NCI-H2171 (cell line): ENCODE measurements around the gene DAPK2.

ENCODE experiments used
- DNase-seq: peaks from one replicate; lab custom pipeline; 2025; lab: John Stamatoyannopoulos, UW

DAPK2 gene

GRCh38 chr15:64023220-64023619 is 23.1 kb downstream of the DAPK2 start:
- no peak for DNase-seq

GRCh38 chr15:64022571-64022970 is 23.7 kb downstream of the DAPK2 start:
- DNase-seq = no peak

- no peak for DNase-seq
Measured at GRCh38 chr15:64019764-64020163, 26.5 kb downstream of the DAPK2 start.

GRCh38 chr15:64017591-64018163 is 28.6 kb downstream of the DAPK2 start:
- no peak for DNase-seq

- DNase-seq = no peak
Measured at GRCh38 chr15:64017082-64017588, 29.1 kb downstream of the DAPK2 start.

- DNase-seq = no peak
Measured at GRCh38 chr15:64016257-64016656, 30.0 kb downstream of the DAPK2 start.

- no peak for DNase-seq
Measured at GRCh38 chr15:64014995-64015394, 31.3 kb downstream of the DAPK2 start.

GRCh38 chr15:64013179-64014062 is 32.9 kb downstream of the DAPK2 start:
- DNase-seq = no peak

GRCh38 chr15:64011736-64012135 is 34.5 kb downstream of the DAPK2 start:
- no peak for DNase-seq

GRCh38 chr15:64010719-64011118 is 35.6 kb downstream of the DAPK2 start:
- no peak for DNase-seq

GRCh38 chr15:64009798-64010261 is 36.5 kb downstream of the DAPK2 start:
- DNase-seq = no peak

- no peak for DNase-seq
Measured at GRCh38 chr15:64009241-64009640, 37.0 kb downstream of the DAPK2 start.

GRCh38 chr15:64008177-64008576 is 38.1 kb downstream of the DAPK2 start:
- DNase-seq = no peak

- DNase-seq = no peak
Measured at GRCh38 chr15:64006642-64007041, 39.6 kb downstream of the DAPK2 start.

- DNase-seq = no peak
Measured at GRCh38 chr15:64004587-64004986, 41.7 kb downstream of the DAPK2 start.

GRCh38 chr15:64004056-64004455 is 42.2 kb downstream of the DAPK2 start:
- no peak for DNase-seq

- no peak for DNase-seq
Measured at GRCh38 chr15:64003182-64003581, 43.1 kb downstream of the DAPK2 start.

- no peak for DNase-seq
Measured at GRCh38 chr15:64001148-64001547, 45.1 kb downstream of the DAPK2 start.

- DNase-seq = no peak
Measured at GRCh38 chr15:64000183-64000951, 45.9 kb downstream of the DAPK2 start.

GRCh38 chr15:63999177-63999576 is 47.1 kb downstream of the DAPK2 start:
- no peak for DNase-seq

GRCh38 chr15:63998489-63998888 is 47.8 kb downstream of the DAPK2 start:
- DNase-seq = no peak

GRCh38 chr15:63997715-63998442 is 48.4 kb downstream of the DAPK2 start:
- no peak for DNase-seq
